Upper lobe of right lung (tissue), 1 donor: Measurements from ENCODE around the gene BCL2L11. TPM values are rescaled to one million over a fixed set of nuclear protein-coding genes. Genes with fewer than 3 reads are reported as not detected.

ENCODE experiments used
- ATAC-seq: fragments of 200-7000 bp; cut with Tn5 transposase; one replicate; pipeline ENCODE4 v1.9.1; 2020; ENCODE audit warnings: mild to moderate bottlenecking, moderate library complexity
- DNase-seq: peaks from one replicate; pipeline ENCODE4 v3.0.0-alpha.2; 2020
- H3K27ac ChIP-seq: fragments of 200-600 bp; one replicate; pipeline ENCODE4 v1.8.0; 2022
- H3K27me3 ChIP-seq: fragments of 200-600 bp; one replicate; pipeline ENCODE4 v1.8.0; 2022; ENCODE audit warnings: mild to moderate bottlenecking
- H3K36me3 ChIP-seq: fragments of 200-600 bp; one replicate; pipeline ENCODE4 v1.8.0; 2022
- H3K4me1 ChIP-seq: fragments of 200-600 bp; one replicate; pipeline ENCODE4 v1.8.0; 2022
- H3K4me3 ChIP-seq: fragments of 200-600 bp; one replicate; pipeline ENCODE4 v1.8.0; 2022; ENCODE audit warnings: mild to moderate bottlenecking
- H3K9me3 ChIP-seq: fragments of 200-600 bp; one replicate; pipeline ENCODE4 v1.8.0; 2022
- CTCF ChIP-seq: fragments of 200-600 bp; IDR thresholded peaks from one replicate; pipeline ENCODE4 v1.8.0; 2022; ENCODE audit warnings: antibody characterized with exemption
- intact Hi-C: fragments of 100-400 bp; cut with DNase I; formaldehyde crosslinking; loops from one replicate; pipeline ENCODE4 v1.11.0; 2022
- total RNA-seq: library from RNA; stranded (reverse); fragmentation: NEBNext Ultra II Directional; extraction: Animal tissue kit (Norgen Biotek cat#: 25700); gene quantifications from one replicate; pipeline ENCODE4 v1.2.1, GENCODE V29; 2021
- donor health status: DM: no; HTN: yes; CAD: no; lungs with severe emphysema.

Gene BCL2L11
- total RNA-seq, 1 donor from 2014 or later: 23.9 TPM

DNA sequence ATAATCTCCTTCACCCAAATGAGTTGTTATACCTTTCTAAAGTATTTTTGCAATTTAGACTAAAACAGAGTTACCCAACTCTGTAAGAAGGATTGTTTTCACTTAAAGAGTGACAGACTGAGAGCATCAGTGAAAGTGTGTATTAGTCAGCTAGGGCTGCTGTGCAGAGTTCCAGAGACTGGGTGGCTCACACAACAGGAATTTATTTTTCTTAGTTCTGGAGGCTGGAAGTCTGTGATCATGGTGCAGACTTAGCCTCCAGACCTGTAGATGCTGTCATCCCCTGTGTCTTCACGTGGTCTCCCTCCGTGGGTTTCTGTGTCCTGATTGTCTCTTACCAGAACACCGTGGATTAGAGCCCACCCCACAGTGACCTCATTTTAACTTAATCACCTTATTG lies 40.0 kb downstream of the BCL2L11 start:
- no peak for TF ChIP-seq CTCF
- ATAC-seq (no peak), DNase-seq (no peak)
- Histone ChIP-seq H3K4me3 (no peak overlapping the region), H3K36me3 (peaks cover 26% of the 10 kb centered on the region), H3K27me3 (no peaks in the 10 kb centered on the region), H3K9me3 (no peaks in the 10 kb centered on the region), H3K4me1 (peaks cover 21% of the 10 kb centered on the region), H3K27ac (no peak overlapping the region)
- intact Hi-C loops: no loop called here

GRCh38 chr2:111161971-111162370 lies 41.3 kb downstream of the BCL2L11 start:
- intact Hi-C loops: no loop called here
- no peak overlapping the region for H3K27ac ChIP-seq
- TF ChIP-seq CTCF: no peak
- H3K27me3 ChIP-seq: no peaks in the 10 kb centered on the region
- H3K4me3 ChIP-seq: no peak overlapping the region
- H3K4me1 ChIP-seq: peaks cover 21% of the 10 kb centered on the region
- ATAC-seq (no peak), DNase-seq (no peak)
- peaks cover 35% of the 10 kb centered on the region for H3K36me3 ChIP-seq
- H3K9me3 ChIP-seq: no peaks in the 10 kb centered on the region

DNA sequence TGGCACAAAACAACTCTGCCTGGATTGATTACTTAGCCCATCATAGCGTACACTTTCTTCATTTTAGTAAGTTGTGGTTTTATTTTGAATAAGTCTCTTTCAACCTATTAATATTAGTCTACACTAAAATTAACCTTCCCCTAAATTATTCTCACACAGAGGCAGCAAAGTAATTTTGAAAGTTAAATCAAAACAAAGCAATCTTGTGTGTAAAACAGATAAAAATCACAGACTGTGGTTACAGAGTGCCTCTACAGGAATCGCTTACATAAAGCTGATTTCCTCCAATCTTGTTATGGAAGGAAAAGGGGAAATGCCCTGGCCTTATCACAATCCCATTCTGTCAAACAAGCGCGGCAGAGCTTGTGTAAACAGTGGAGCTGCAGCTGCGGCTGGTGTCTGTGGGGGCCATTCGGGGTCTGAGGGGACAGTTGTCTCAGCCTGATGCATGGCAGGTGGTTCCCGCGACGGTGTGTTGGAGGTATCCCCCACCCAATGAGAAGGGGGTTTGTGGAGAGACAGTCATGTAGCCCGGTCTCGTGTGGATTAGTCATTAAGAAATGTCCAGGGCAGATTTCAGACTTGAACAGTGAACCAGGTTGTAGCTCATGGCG lies 42.1 kb downstream of the BCL2L11 start:
- TF ChIP-seq CTCF: no peak
- DNase-seq (no peak), ATAC-seq (peak; percentile 46)
- H3K4me3 ChIP-seq: no peak overlapping the region
- peaks cover 26% of the 10 kb centered on the region for H3K36me3 ChIP-seq
- no peaks in the 10 kb centered on the region for H3K9me3 ChIP-seq
- no peak overlapping the region for H3K27ac ChIP-seq
- H3K27me3 ChIP-seq: no peaks in the 10 kb centered on the region
- intact Hi-C loops: no loop called here
- H3K4me1 ChIP-seq: peaks cover 21% of the 10 kb centered on the region

- Histone ChIP-seq H3K36me3 (peaks cover 26% of the 10 kb centered on the region), H3K4me1 (peaks cover 21% of the 10 kb centered on the region), H3K27me3 (no peaks in the 10 kb centered on the region), H3K27ac (no peak overlapping the region), H3K4me3 (no peak overlapping the region), H3K9me3 (no peaks in the 10 kb centered on the region)
- intact Hi-C loops: no loop called here
- no peak for DNase-seq
- ATAC-seq: no peak
- no peak for TF ChIP-seq CTCF
Observed at GRCh38 chr2:111164078-111164477, 43.4 kb downstream of the BCL2L11 start.

DNA sequence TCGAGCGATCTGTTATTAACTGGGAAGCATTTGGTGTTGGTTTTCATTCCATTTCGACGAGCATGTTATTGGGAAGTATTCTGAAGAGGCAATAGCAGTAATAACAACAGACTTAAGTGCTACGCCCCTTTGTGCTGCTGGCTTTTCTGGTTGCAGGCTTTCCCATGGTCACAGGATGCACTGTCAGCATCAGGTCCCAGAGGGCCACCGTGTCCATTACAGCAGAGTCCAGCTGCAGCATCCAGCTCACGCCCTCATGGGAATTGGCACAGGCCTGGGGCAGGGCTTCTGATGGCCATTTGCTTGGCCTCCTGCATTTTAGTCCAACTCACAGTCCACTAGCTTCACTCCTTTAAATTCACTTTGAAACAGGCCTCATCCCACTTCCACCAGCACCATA lies 44.4 kb downstream of the BCL2L11 start:
- no peak for DNase-seq
- H3K9me3 ChIP-seq: no peaks in the 10 kb centered on the region
- TF ChIP-seq CTCF: no peak
- H3K27me3 ChIP-seq: no peaks in the 10 kb centered on the region
- no peak overlapping the region for H3K4me3 ChIP-seq
- no peak for ATAC-seq
- intact Hi-C loops: no loop called here
- peaks cover 21% of the 10 kb centered on the region for H3K4me1 ChIP-seq
- H3K36me3 ChIP-seq: peaks cover 26% of the 10 kb centered on the region
- no peak overlapping the region for H3K27ac ChIP-seq

- ATAC-seq (no peak), DNase-seq (no peak)
- no peak overlapping the region for H3K4me3 ChIP-seq
- intact Hi-C loops: no loop called here
- peaks cover 18% of the 10 kb centered on the region for H3K4me1 ChIP-seq
- H3K36me3 ChIP-seq: peaks cover 26% of the 10 kb centered on the region
- no peak for TF ChIP-seq CTCF
- no peaks in the 10 kb centered on the region for H3K27me3 ChIP-seq
- H3K9me3 ChIP-seq: no peaks in the 10 kb centered on the region
- H3K27ac ChIP-seq: no peak overlapping the region
Observed at GRCh38 chr2:111166115-111166514, 45.4 kb downstream of the BCL2L11 start.
